ENCODE results near the gene LSM12.
"Not testable (repeated sequence)": the region's sequence is repeated elsewhere in the genome, so short reads cannot be mapped to it uniquely, and the experiment has no call there.

LSM12 gene

GRCh38 chr17:44066204-44066930 is at the start of gene LSM12:
TSS of gene LSM12 (minus strand) at chr17:44066671. CDS start at chr17:44066587, 84 bp downstream.
- peak; percentile 95 for DNase-seq

GRCh38 chr17:44115585-44116415 is 49.3 kb upstream of the LSM12 start:
- DNase-seq, result peak; percentile 27

GRCh38 chr17:44113868-44114840 is 47.7 kb upstream of the LSM12 start:
- DNase-seq, result no peak

- no peak for DNase-seq
Measured at GRCh38 chr17:44113382-44113781, 46.9 kb upstream of the LSM12 start.

- no peak for DNase-seq
Measured at GRCh38 chr17:44112284-44113280, 46.1 kb upstream of the LSM12 start.

- no peak for DNase-seq
Measured at GRCh38 chr17:44111777-44112176, 45.3 kb upstream of the LSM12 start.

GRCh38 chr17:44110823-44111633 is 44.6 kb upstream of the LSM12 start:
- DNase-seq, result peak; percentile 47

GRCh38 chr17:44110011-44110686 is 43.7 kb upstream of the LSM12 start:
- no peak for DNase-seq

GRCh38 chr17:44109312-44109630 is 42.8 kb upstream of the LSM12 start:
- DNase-seq, result no peak

GRCh38 chr17:44108440-44109311 is 42.2 kb upstream of the LSM12 start:
- no peak for DNase-seq

- no peak for DNase-seq
Measured at GRCh38 chr17:44106801-44107200, 40.3 kb upstream of the LSM12 start.

- DNase-seq, result no peak
Measured at GRCh38 chr17:44105941-44106340, 39.5 kb upstream of the LSM12 start.

GRCh38 chr17:44105483-44105882 is 39.0 kb upstream of the LSM12 start:
- DNase-seq, result no peak

GRCh38 chr17:44102849-44103622 is 36.6 kb upstream of the LSM12 start:
- no peak for DNase-seq

- not testable (repeated sequence) for DNase-seq
Measured at GRCh38 chr17:44101858-44102257, 35.4 kb upstream of the LSM12 start.

- DNase-seq, result no peak
Measured at GRCh38 chr17:44097110-44097958, 30.9 kb upstream of the LSM12 start.
